Aorta (tissue), 5 donors: Measurements from ENCODE around the gene ERGIC2. TPM values are rescaled to one million over a fixed set of nuclear protein-coding genes. Genes with fewer than 3 reads are reported as not detected.

Experiments used
- ATAC-seq: fragments of 200-7000 bp; cut with Tn5 transposase; one replicate; pipeline ENCODE4 v1.9.1; 2022; ENCODE audit warnings: moderate library complexity; ENCODE audit not compliant: low FRiP score
- DNase-seq, 2 donors: peaks; one replicate each; pipeline ENCODE4 v3.0.0-alpha.2; 2020
- H3K27ac ChIP-seq, 2 donors: one replicate each; pipeline ENCODE4 v1.5.1; 2013; ENCODE audit warnings: low read length in 2 of 2, mild to moderate bottlenecking in 2 of 2, moderate library complexity in 2 of 2, control low read depth in 1 of 2, inconsistent platforms in 1 of 2, low read depth in 1 of 2
- H3K27me3 ChIP-seq, 2 donors: one replicate each; pipeline ENCODE4 v1.6.1; 2013; ENCODE audit warnings: control low read depth in 1 of 2, low read length in 1 of 2, mild to moderate bottlenecking in 1 of 2, moderate library complexity in 1 of 2; ENCODE audit not compliant: insufficient read depth in 2 of 2, control insufficient read depth in 1 of 2
- H3K36me3 ChIP-seq, 2 donors: one replicate each; pipeline ENCODE4 v1.6.1; 2013; ENCODE audit warnings: control low read depth in 1 of 2, low read length in 1 of 2, mild to moderate bottlenecking in 1 of 2; ENCODE audit not compliant: insufficient read depth in 2 of 2, control insufficient read depth in 1 of 2
- H3K4me1 ChIP-seq, 2 donors: one replicate each; pipeline ENCODE4 v1.6.1; 2013; ENCODE audit warnings: low read length in 2 of 2, control low read depth in 1 of 2, mild to moderate bottlenecking in 1 of 2, moderate library complexity in 1 of 2; ENCODE audit not compliant: insufficient read depth in 2 of 2, control insufficient read depth in 1 of 2
- H3K4me3 ChIP-seq, 2 donors: one replicate each; pipeline ENCODE4 v1.5.1; 2013; ENCODE audit warnings: low read length in 2 of 2, control low read depth in 1 of 2, mild to moderate bottlenecking in 1 of 2
- H3K9me3 ChIP-seq: one replicate; pipeline ENCODE4 v1.6.1; 2013; ENCODE audit warnings: mild to moderate bottlenecking, low read length; ENCODE audit not compliant: control insufficient read depth
- WGBS, 2 donors: extraction: QIAGEN DNeasy Blood & Tissue Kit; methylation state at CpG; one replicate each; pipeline ENCODE4 v1.1.7; 2013; 5-methylcytosine and 5-hydroxymethylcytosine counted together
- intact Hi-C, 2 donors: fragments of 100-400 bp; cut with DNase I; formaldehyde crosslinking; loops; one replicate each; pipeline versions ENCODE4 v1.14.2 to v1.15.0; 2022
- long read RNA-seq, 2 donors: library from polyadenylated mRNA; unstranded; transcript quantifications; one replicate each; pipeline ENCODE4 v2.0.0, GENCODE V29; 2020 to 2021
- polyA plus RNA-seq, 2 donors: library from polyadenylated mRNA; stranded (reverse); fragments of 200-250 nt; gene quantifications; one replicate each; pipeline ENCODE4 v1.2.3, GENCODE V29; 2013
- total RNA-seq, 2 donors: library from RNA; stranded (reverse); fragmentation: NEBNext Ultra II Directional; extraction: Animal tissue kit (Norgen Biotek cat#: 25700); gene quantifications; one replicate each; pipeline ENCODE4 v1.2.1, GENCODE V29; 2021
- donor health status: healthy with polysubstance abuse.
- donor health status: Bipolar disorder and iron deficiency.
- donor health status: DM: no; HTN: no; CAD: no.
- donor health status: DM: no; HTN: no; CAD: no.
- donor health status: DM: yes; HTN: yes; CAD: no.

The ERGIC2 gene, protein sequence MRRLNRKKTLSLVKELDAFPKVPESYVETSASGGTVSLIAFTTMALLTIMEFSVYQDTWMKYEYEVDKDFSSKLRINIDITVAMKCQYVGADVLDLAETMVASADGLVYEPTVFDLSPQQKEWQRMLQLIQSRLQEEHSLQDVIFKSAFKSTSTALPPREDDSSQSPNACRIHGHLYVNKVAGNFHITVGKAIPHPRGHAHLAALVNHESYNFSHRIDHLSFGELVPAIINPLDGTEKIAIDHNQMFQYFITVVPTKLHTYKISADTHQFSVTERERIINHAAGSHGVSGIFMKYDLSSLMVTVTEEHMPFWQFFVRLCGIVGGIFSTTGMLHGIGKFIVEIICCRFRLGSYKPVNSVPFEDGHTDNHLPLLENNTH
- total RNA-seq (10 to 100 TPM; 63.9 to 65.3 TPM), polyA plus RNA-seq (100 to 1,000 TPM in 1 of 2 donors, 10 to 100 TPM in 1; 64.8 to 118 TPM)
- long read RNA-seq, donor 1, full-length matches to known transcripts, result 153 of 189 reads
- long read RNA-seq, donor 1, partial matches to known transcripts, result 11 of 189 reads
- long read RNA-seq, donor 1, other reads (novel, unspliced or antisense), result 25 of 189 reads
- long read RNA-seq, donor 2, full-length matches to known transcripts, result 27 of 32 reads
- long read RNA-seq, donor 2, partial matches to known transcripts, result 2 of 32 reads
- long read RNA-seq, donor 2, other reads (novel, unspliced or antisense), result 3 of 32 reads

- DNase-seq (peak; percentile 93 to 94), ATAC-seq (peak; percentile 99)
- Histone ChIP-seq H3K4me3 (peak within 1 kb of the TSS; percentile 65 to 85), H3K4me1 (no peaks in the 10 kb centered on the region), H3K27ac (peak within 1 kb of the TSS in 1 of 2 donors; percentile 46), H3K27me3 (no peaks in the 10 kb centered on the region), H3K36me3 (no peaks in the 10 kb centered on the region), H3K9me3 (no peaks in the 10 kb centered on the region)
- intact Hi-C loops, result no loop called here
- WGBS, 2 donors, result 0% methylated on average over 55 of the region's 55 CpGs
These were observed at the start of gene ERGIC2 for GRCh38 chr12:29380536-29381523. Gene ERGIC2 (minus strand): TSS chr12:29381172. CDS start chr12:29371633, 9,539 bp downstream.

DNA sequence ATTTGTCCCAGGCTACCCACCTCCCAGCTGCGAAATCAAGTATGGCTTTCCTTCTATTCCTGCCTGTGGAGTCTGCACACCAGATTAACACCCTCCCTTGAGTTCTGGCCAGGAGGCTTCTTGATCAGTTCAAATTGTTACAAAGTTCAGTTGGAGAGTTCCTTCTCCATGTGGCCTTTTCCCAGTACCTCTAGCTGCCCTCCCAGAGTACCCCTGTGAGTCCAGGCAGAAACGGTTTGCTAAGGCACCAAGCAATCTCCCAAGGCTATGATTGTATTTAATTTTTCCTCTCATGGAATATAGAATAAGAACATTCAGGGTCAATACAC, 49.7 kb upstream of the ERGIC2 start:
- intact Hi-C loops, result no loop called here
- no peaks in the 10 kb centered on the region for H3K9me3 ChIP-seq
- H3K27ac ChIP-seq, result no peak overlapping the region
- H3K4me3 ChIP-seq, result no peak overlapping the region
- H3K36me3 ChIP-seq, result no peaks in the 10 kb centered on the region
- no peak for DNase-seq
- no peaks in the 10 kb centered on the region for H3K27me3 ChIP-seq
- ATAC-seq, result no peak
- no peaks in the 10 kb centered on the region for H3K4me1 ChIP-seq
- WGBS, 2 donors, result 80 to 87% methylated on average over 2 of the region's 2 CpGs

GRCh38 chr12:29429999-29430715, 49.2 kb upstream of the ERGIC2 start:
- no peak for ATAC-seq
- intact Hi-C loops, result no loop called here

GRCh38 chr12:29428633-29429032, 47.7 kb upstream of the ERGIC2 start:
- Histone ChIP-seq H3K27me3 (no peaks in the 10 kb centered on the region), H3K27ac (no peak overlapping the region), H3K4me3 (no peak overlapping the region), H3K36me3 (no peaks in the 10 kb centered on the region), H3K9me3 (no peaks in the 10 kb centered on the region), H3K4me1 (no peaks in the 10 kb centered on the region)
- DNase-seq (no peak), ATAC-seq (no peak)
- intact Hi-C loops, result no loop called here

More at GRCh38 chr12:29429999-29430715, 49.2 kb upstream of the ERGIC2 start:
- no peaks in the 10 kb centered on the region for H3K9me3 ChIP-seq
- no peaks in the 10 kb centered on the region for H3K27me3 ChIP-seq
- no peaks in the 10 kb centered on the region for H3K4me1 ChIP-seq
- no peaks in the 10 kb centered on the region for H3K36me3 ChIP-seq
- 60 to 61% methylated on average over 3 of the region's 3 CpGs for WGBS, 2 donors
- no peak overlapping the region for H3K27ac ChIP-seq
- no peak overlapping the region for H3K4me3 ChIP-seq
- DNase-seq, result no peak

- Histone ChIP-seq H3K4me1 (no peaks in the 10 kb centered on the region), H3K9me3 (no peaks in the 10 kb centered on the region), H3K27me3 (no peaks in the 10 kb centered on the region), H3K4me3 (no peak overlapping the region), H3K27ac (no peak overlapping the region), H3K36me3 (no peaks in the 10 kb centered on the region)
- intact Hi-C loops, result no loop called here
- WGBS, 2 donors, result 64 to 79% methylated on average over 4 of the region's 4 CpGs
- no peak for ATAC-seq
- DNase-seq, result no peak
These were observed 47.0 kb upstream of the ERGIC2 start for GRCh38 chr12:29427964-29428363.

- Histone ChIP-seq H3K9me3 (no peaks in the 10 kb centered on the region), H3K27ac (no peak overlapping the region), H3K27me3 (no peaks in the 10 kb centered on the region), H3K36me3 (no peaks in the 10 kb centered on the region), H3K4me1 (no peaks in the 10 kb centered on the region), H3K4me3 (no peak overlapping the region)
- intact Hi-C loops, result no loop called here
- WGBS, 2 donors, result 92 to 93% methylated on average over 2 of the region's 2 CpGs
- no peak for DNase-seq
- ATAC-seq, result no peak
These were observed 45.5 kb upstream of the ERGIC2 start for GRCh38 chr12:29426498-29426897.

DNA sequence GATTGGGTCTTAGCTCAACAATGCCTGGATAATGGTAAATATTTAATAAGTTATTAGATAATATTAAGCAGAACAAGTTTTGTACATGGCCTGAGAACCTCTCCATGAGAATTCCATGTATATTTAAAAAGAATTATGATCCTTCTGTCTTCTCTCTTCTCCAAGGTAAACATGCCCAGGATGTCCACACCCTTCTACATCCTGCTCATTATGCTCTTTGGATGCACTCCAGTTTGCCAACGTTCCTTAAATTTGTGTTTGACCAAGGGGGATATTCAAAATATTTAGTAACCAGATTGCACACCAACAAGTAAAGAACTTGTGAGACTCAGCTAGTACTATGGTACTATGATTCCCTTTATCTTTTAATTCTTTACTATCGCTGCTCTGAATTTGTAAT, 44.8 kb upstream of the ERGIC2 start:
- intact Hi-C loops, result no loop called here
- H3K27me3 ChIP-seq, result no peaks in the 10 kb centered on the region
- no peaks in the 10 kb centered on the region for H3K9me3 ChIP-seq
- WGBS, 2 donors, result 37 to 40% methylated on average over 2 of the region's 2 CpGs
- no peak for ATAC-seq
- H3K36me3 ChIP-seq, result no peaks in the 10 kb centered on the region
- no peak for DNase-seq
- no peak overlapping the region for H3K27ac ChIP-seq
- H3K4me1 ChIP-seq, result no peaks in the 10 kb centered on the region
- H3K4me3 ChIP-seq, result no peak overlapping the region

GRCh38 chr12:29416748-29417147, 35.8 kb upstream of the ERGIC2 start:
- intact Hi-C loops, result no loop called here
- Histone ChIP-seq H3K27ac (no peak overlapping the region), H3K4me1 (no peaks in the 10 kb centered on the region), H3K27me3 (no peaks in the 10 kb centered on the region), H3K4me3 (no peak overlapping the region), H3K9me3 (peaks cover 2% of the 10 kb centered on the region), H3K36me3 (no peaks in the 10 kb centered on the region)
- ATAC-seq, result no peak
- no peak for DNase-seq
